H1 (cell line): ENCODE data around the gene ISOC2. TPM values are rescaled to one million over a fixed set of nuclear protein-coding genes. Genes with fewer than 3 reads are reported as not detected.

Experiments used
- CTCF ChIA-PET: fragments of 300-600 bp; sonication (Branson Sonifier 250); formaldehyde crosslinking; loops from one replicate; lab custom pipeline; 2021; ENCODE audit not compliant: partially characterized antibody; lab: Charles Lee
- POLR2A ChIA-PET: fragments of 300-600 bp; sonication (Branson Sonifier 250); formaldehyde crosslinking; loops from one replicate; lab custom pipeline; 2021; ENCODE audit warnings: inconsistent platforms; ENCODE audit not compliant: partially characterized antibody; lab: Charles Lee
- DNase-seq, 2 experiments: peaks; one replicate each; pipeline versions ENCODE4 v3.0.0 to v3.0.0-alpha.2; 2010 to 2022; ENCODE audit warnings: low spot score in 2 of 2, low read depth in 1 of 2, mixed read lengths in 1 of 2
- FAIRE-seq: peaks from 2 replicates; lab custom pipeline; 2011; peaks lifted over from hg19 to GRCh38; lab: Jason Lieb, UNC
- H2AFZ ChIP-seq: 2 replicates; pipeline ENCODE4 v1.8.1; 2012; ENCODE audit warnings: low read length, inconsistent platforms
- H2AK5ac ChIP-seq: 2 replicates; pipeline ENCODE4 v1.6.1; 2013; ENCODE audit warnings: low read depth, low read length
- H2BK120ac ChIP-seq: replicated peaks from 2 replicates; pipeline ENCODE3; 2013; ENCODE audit warnings: low read depth, low read length, inconsistent platforms
- H2BK12ac ChIP-seq: 2 replicates; pipeline ENCODE4 v1.6.1; 2013; ENCODE audit warnings: low read depth, low read length
- H2BK15ac ChIP-seq: 2 replicates; pipeline ENCODE4 v1.6.1; 2013; ENCODE audit warnings: low read length
- H2BK20ac ChIP-seq: 2 replicates; pipeline ENCODE4 v1.6.1; 2013; ENCODE audit warnings: low read length
- H2BK5ac ChIP-seq: 2 replicates; pipeline ENCODE4 v1.6.1; 2013; ENCODE audit warnings: low read depth, low read length
- H3K14ac ChIP-seq: 2 replicates; pipeline ENCODE4 v1.6.1; 2013; ENCODE audit warnings: inconsistent platforms; ENCODE audit not compliant: insufficient read length
- H3K18ac ChIP-seq: 2 replicates; pipeline ENCODE4 v1.6.1; 2013; ENCODE audit warnings: low read length; ENCODE audit errors: extremely low read depth
- H3K23ac ChIP-seq: 2 replicates; pipeline ENCODE4 v1.6.1; 2013; ENCODE audit warnings: inconsistent platforms; ENCODE audit not compliant: insufficient read length
- H3K23me2 ChIP-seq: 2 replicates; pipeline ENCODE4 v1.6.1; 2013; ENCODE audit warnings: low read depth, low read length
- H3K27ac ChIP-seq: 2 replicates; pipeline ENCODE4 v1.6.1; 2011; ENCODE audit warnings: low read depth, low read length, inconsistent platforms
- H3K27me3 ChIP-seq, 4 experiments: replicated peaks in 1 of 4; 1 replicate in 1 of 4; 2 replicates in 3 of 4; pipeline versions ENCODE4 v1.6.1 to v1.8.1; 2011 to 2013; ENCODE audit warnings: low read length in 3 of 4, mild to moderate bottlenecking in 3 of 4, inconsistent platforms in 2 of 4, mixed read lengths in 2 of 4, moderate library complexity in 1 of 4; ENCODE audit not compliant: control insufficient read depth in 3 of 4, insufficient read depth in 3 of 4; ENCODE audit errors: extremely low read depth in 1 of 4
- H3K36me3 ChIP-seq, 4 experiments: 2 replicates each; pipeline versions ENCODE4 v1.6.1 to v1.8.1; 2011 to 2013; ENCODE audit warnings: mild to moderate bottlenecking in 4 of 4, low read length in 3 of 4, moderate library complexity in 2 of 4, control low read depth in 1 of 4, inconsistent platforms in 1 of 4; ENCODE audit not compliant: insufficient read depth in 4 of 4, control insufficient read depth in 2 of 4
- H3K4ac ChIP-seq: replicated peaks from 2 replicates; pipeline ENCODE3; 2013; ENCODE audit warnings: low read length, low read depth, mixed read lengths, inconsistent platforms; ENCODE audit not compliant: insufficient read length
- H3K4me1 ChIP-seq, 4 experiments: replicated peaks in 1 of 4; 1 replicate in 1 of 4; 2 replicates in 3 of 4; pipeline versions ENCODE4 v1.6.1 to v1.8.1; 2011 to 2013; ENCODE audit warnings: low read length in 3 of 4, inconsistent platforms in 2 of 4, mixed read lengths in 1 of 4; ENCODE audit not compliant: insufficient read depth in 4 of 4, control insufficient read depth in 3 of 4
- H3K4me2 ChIP-seq, 2 experiments: 2 replicates each; pipeline versions ENCODE4 v1.6.1 to v1.8.1; 2011 to 2013; ENCODE audit warnings: low read depth in 2 of 2, low read length in 2 of 2, control low read depth in 1 of 2, inconsistent platforms in 1 of 2, mild to moderate bottlenecking in 1 of 2; ENCODE audit not compliant: insufficient read depth in 1 of 2
- H3K4me3 ChIP-seq, 4 experiments: fragments of 200-600, 300-600 bp in 1 of 4; sonication (generic), shearing (Covaris generic), sonication (Bioruptor Twin) in 1 of 4; 2 replicates each; pipeline versions ENCODE4 v1.5.1 to v1.8.1; 2011 to 2016; ENCODE audit warnings: low read length in 4 of 4, low read depth in 3 of 4, control low read depth in 2 of 4, inconsistent platforms in 2 of 4, mild to moderate bottlenecking in 2 of 4, mixed read lengths in 1 of 4, moderate library complexity in 1 of 4; ENCODE audit not compliant: insufficient read depth in 2 of 4; ENCODE audit errors: extremely low read depth in 1 of 4
- H3K56ac ChIP-seq: replicated peaks from 2 replicates; pipeline ENCODE3; 2013; ENCODE audit warnings: low read depth, mild to moderate bottlenecking, mixed read lengths, low read length, inconsistent platforms; ENCODE audit not compliant: insufficient read length
- H3K79me1 ChIP-seq: 2 replicates; pipeline ENCODE4 v1.6.1; 2013; ENCODE audit warnings: low read depth, low read length, control low read depth
- H3K79me2 ChIP-seq, 2 experiments: 2 replicates each; pipeline versions ENCODE4 v1.6.1 to v1.8.1; 2012 to 2013; ENCODE audit warnings: low read length in 2 of 2, mild to moderate bottlenecking in 2 of 2, inconsistent platforms in 1 of 2; ENCODE audit not compliant: insufficient read depth in 2 of 2, control insufficient read depth in 1 of 2
- H3K9ac ChIP-seq, 4 experiments: replicated peaks in 1 of 4; 1 replicate in 1 of 4; 2 replicates in 3 of 4; pipeline versions ENCODE4 v1.6.1 to v1.8.1; 2011 to 2013; ENCODE audit warnings: low read depth in 3 of 4, low read length in 3 of 4, control low read depth in 2 of 4, mild to moderate bottlenecking in 2 of 4, moderate library complexity in 2 of 4, inconsistent platforms in 1 of 4; ENCODE audit errors: extremely low read depth in 1 of 4
- H3K9me3 ChIP-seq, 2 experiments: 2 replicates each; pipeline versions ENCODE4 v1.6.1 to v1.8.1; 2012 to 2013; ENCODE audit warnings: mild to moderate bottlenecking in 2 of 2, moderate library complexity in 2 of 2, control low read depth in 1 of 2, inconsistent platforms in 1 of 2, low read depth in 1 of 2, low read length in 1 of 2, mixed read lengths in 1 of 2; ENCODE audit not compliant: insufficient read depth in 2 of 2
- H4K20me1 ChIP-seq, 2 experiments: replicated peaks in 1 of 2; 2 replicates each; pipeline versions ENCODE3 to v1.8.1; 2011 to 2013; ENCODE audit warnings: inconsistent platforms in 2 of 2, low read length in 2 of 2, mild to moderate bottlenecking in 1 of 2; ENCODE audit not compliant: insufficient read depth in 2 of 2, control insufficient read depth in 1 of 2
- H4K5ac ChIP-seq: 2 replicates; pipeline ENCODE4 v1.6.1; 2013; ENCODE audit warnings: low read length, low read depth, mixed read lengths, inconsistent platforms; ENCODE audit not compliant: insufficient read length
- H4K8ac ChIP-seq: 2 replicates; pipeline ENCODE4 v1.8.0; 2013; ENCODE audit warnings: mild to moderate bottlenecking, moderate library complexity, low read length, inconsistent platforms; ENCODE audit not compliant: insufficient read depth; ENCODE audit errors: extremely low read depth
- H4K91ac ChIP-seq: replicated peaks from 2 replicates; pipeline ENCODE3; 2013; ENCODE audit warnings: low read length, mixed read lengths, inconsistent platforms; ENCODE audit not compliant: insufficient read length
- BCL11A ChIP-seq, 2 experiments: IDR thresholded peaks; one replicate each; pipeline ENCODE4 v1.6.1; 2011; ENCODE audit warnings: low read depth in 2 of 2, low read length in 2 of 2, mild to moderate bottlenecking in 2 of 2
- CBX8 ChIP-seq: fragments of 300-800, 300-1000 bp; sonication (generic); IDR thresholded peaks from 2 replicates; pipeline ENCODE4 v1.7.1; 2016; ENCODE audit warnings: low read depth, low read length, borderline replicate concordance
- GTF2F1 ChIP-seq: IDR thresholded peaks from 2 replicates; pipeline ENCODE4 v1.6.1; 2012; ENCODE audit warnings: low read depth, low read length, improper control_type of control experiment, borderline replicate concordance
- WGBS, 2 experiments: shearing (Covaris generic) in 1 of 2; methylation state at CpG; one replicate each; pipeline versions ENCODE4 v1.1.6 to v1.1.7; 2013 to 2015; ENCODE audit warnings: low lambda C conversion rate in 2 of 2, mixed read lengths in 2 of 2, inconsistent platforms in 1 of 2, low coverage in 1 of 2, missing lambda C conversion rate in 1 of 2; ENCODE audit not compliant: insufficient replicate concordance in 2 of 2, insufficient coverage in 1 of 2, insufficient read length in 1 of 2; ENCODE audit errors: extremely low coverage in 1 of 2, missing lambda C conversion rate in 1 of 2; 5-methylcytosine and 5-hydroxymethylcytosine counted together
- polyA plus RNA-seq, 7 experiments: library from polyadenylated mRNA; depleted of rRNA in 3 of 7; stranded (reverse) in 5 of 7; unstranded in 2 of 7; fragments of >200 nt in 5 of 7; fragments of 200-250 nt in 2 of 7; gene quantifications; 1 replicate in 5 of 7; 2 replicates in 1 of 7; 4 replicates in 1 of 7; pipeline versions ENCODE4 v1.2.1 to v1.2.3, GENCODE V29; 2011 to 2013; ENCODE audit warnings: missing spikeins in 2 of 7, mixed read lengths in 2 of 7
- total RNA-seq: library from RNA; stranded (reverse); fragmentation: NEBNext Ultra II Directional; extraction: Animal tissue kit (Norgen Biotek cat#: 25700); gene quantifications from 2 replicates; pipeline ENCODE4 v1.2.1, GENCODE V29; 2021

The ISOC2 gene
- total and polyA plus RNA-seq, 2 of the 8 experiments (the other 6 are each of a cell fraction or from before 2014, with no cell fraction given), result 96.9 to 152 TPM

DNA sequence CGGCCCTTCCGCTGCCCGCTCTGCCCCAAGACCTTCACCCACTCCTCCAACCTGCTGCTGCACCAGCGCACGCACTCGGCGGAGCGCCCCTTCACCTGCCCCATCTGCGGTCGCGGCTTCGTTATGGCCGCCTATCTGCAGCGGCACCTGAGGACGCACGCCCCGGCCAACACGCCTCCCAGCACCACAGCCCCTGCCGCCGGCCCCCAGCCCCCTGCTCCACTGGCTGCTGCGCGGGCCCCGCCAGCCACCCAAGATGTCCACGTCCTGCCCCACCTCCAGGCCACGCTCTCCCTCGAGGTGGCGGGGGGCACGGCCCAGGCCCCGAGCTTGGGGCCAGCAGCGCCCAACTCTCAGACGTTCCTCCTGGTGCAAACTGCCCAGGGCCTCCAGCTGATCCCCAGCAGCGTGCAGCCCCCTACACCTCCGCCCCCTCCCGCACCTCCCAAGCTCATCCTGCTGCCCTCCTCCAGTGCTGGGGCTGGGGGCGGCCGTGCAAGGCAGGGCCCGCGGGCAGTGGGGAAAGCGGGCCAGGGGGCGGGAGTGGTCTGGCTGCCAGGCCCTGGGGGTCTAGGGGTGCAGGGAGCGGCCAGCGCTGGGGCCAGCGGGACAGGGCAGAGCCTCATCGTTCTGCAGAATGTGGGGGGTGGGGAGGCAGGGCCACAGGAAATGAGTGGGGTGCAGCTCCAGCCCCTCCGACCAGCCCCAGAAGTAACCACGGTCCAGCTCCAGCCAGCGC is 21.7 kb upstream of the ISOC2 start:
- Histone ChIP-seq H4K20me1 (peaks cover 0 to 6% of the 10 kb centered on the region in 2 experiments), H3K4me2 (no peak overlapping the region), H3K4me1 (peaks cover 0 to 37% (median 26%) of the 10 kb centered on the region in 4 experiments; a peak in 6 of 7 replicates), H2BK12ac (no peak overlapping the region), H4K5ac (no peak overlapping the region), H3K36me3 (peaks cover 0 to 10% (median 0%) of the 10 kb centered on the region in 4 experiments; a peak in 2 of 8 replicates), H3K23ac (no peak overlapping the region), H2BK5ac (no peak overlapping the region), H3K27me3 (no peaks in the 10 kb centered on the region), H3K79me2 (peaks cover 0 to 17% of the 10 kb centered on the region in 2 experiments; a peak in 2 of 4 replicates), H2AFZ (no peak overlapping the region), H2BK20ac (peak overlapping the region; percentile 48; the same call in 1 of the 2 replicates), H3K18ac (no peak overlapping the region), H3K4ac (no peak overlapping the region), H3K56ac (no peak overlapping the region), H3K4me3 (no peak overlapping the region), H2AK5ac (no peak overlapping the region; the same call in 1 of the 2 replicates), H4K91ac (no peak overlapping the region), H3K14ac (no peak overlapping the region), H3K9ac (no peak overlapping the region), H2BK15ac (no peak overlapping the region), H4K8ac (no peak overlapping the region), H3K27ac (no peak overlapping the region), H3K79me1 (peaks cover 9% of the 10 kb centered on the region), H3K23me2 (peaks cover 8% of the 10 kb centered on the region; the same call in 1 of the 2 replicates), H3K9me3 (no peaks in the 10 kb centered on the region), H2BK120ac (no peak overlapping the region)
- no peak for FAIRE-seq
- no peak for DNase-seq
- CTCF ChIA-PET, result interaction anchor here (0.6 to 3.9 kb wide), 9 partner anchors 10 to 150 kb away, joined by 3 to 21 read pairs (median 5); partner anchors contain the start of gene ZNF865
- 91% methylated on average over 25 of the region's 47 CpGs; no CpG with 5 or more reads in 1 of the 2 experiments for WGBS, 2 experiments
- POLR2A ChIA-PET, result interaction anchor here (0.7 to 6.8 kb wide), 7 partner anchors 9 to 111 kb away, joined by 3 to 50 read pairs (median 8); no protein-coding TSS in a partner anchor
- TF ChIP-seq CBX8, result no peak
- no peak for TF ChIP-seq BCL11A (IDR thresholded peaks at IDR 0.05; ENCODE audit: low read depth in 2 of 2, low read length in 2 of 2)
- no peak for TF ChIP-seq GTF2F1
